HG03064 (cell line): Measurements from ENCODE around the gene ITM2B.
"Not testable (repeated sequence)": the region's sequence is repeated elsewhere in the genome, so short reads cannot be mapped to it uniquely, and the experiment has no call there.

Source experiments
- ATAC-seq: cut with Tn5 transposase; IDR thresholded peaks from one replicate; pipeline ENCODE4 v1.9.1; 2021; ENCODE audit warnings: low read depth; ENCODE audit not compliant: unreplicated experiment

Gene ITM2B

GRCh38 chr13:48222358-48223301, 10.4 kb upstream of the ITM2B start:
- no peak for ATAC-seq

GRCh38 chr13:48224701-48225100, 8.3 kb upstream of the ITM2B start:
- no peak for ATAC-seq

GRCh38 chr13:48230541-48230940, 2.5 kb upstream of the ITM2B start:
- no peak for ATAC-seq

- ATAC-seq = no peak
Measured at GRCh38 chr13:48231080-48231479, 1.9 kb upstream of the ITM2B start.

- no peak for ATAC-seq
Measured at GRCh38 chr13:48231933-48232332, 1.1 kb upstream of the ITM2B start.

GRCh38 chr13:48232420-48233045, 473 bp upstream of the ITM2B start:
- peak; percentile 14 for ATAC-seq

GRCh38 chr13:48233889-48234488, 983 bp downstream of the ITM2B start:
- ATAC-seq = no peak

GRCh38 chr13:48234566-48235340, 1.7 kb downstream of the ITM2B start:
- ATAC-seq = no peak

- no peak for ATAC-seq
Measured at GRCh38 chr13:48235341-48236135, 2.5 kb downstream of the ITM2B start.

GRCh38 chr13:48236528-48237353, 3.7 kb downstream of the ITM2B start:
- ATAC-seq = no peak

- not testable (repeated sequence) for ATAC-seq
Measured at GRCh38 chr13:48239369-48239768, 6.4 kb downstream of the ITM2B start.

GRCh38 chr13:48241651-48242050, 8.6 kb downstream of the ITM2B start:
- no peak for ATAC-seq

- ATAC-seq = no peak
Measured at GRCh38 chr13:48242677-48243076, 9.7 kb downstream of the ITM2B start.

- no peak for ATAC-seq
Measured at GRCh38 chr13:48244159-48244558, 11.2 kb downstream of the ITM2B start.

GRCh38 chr13:48246102-48246501, 13.1 kb downstream of the ITM2B start:
- no peak for ATAC-seq

GRCh38 chr13:48249018-48249417, 16.0 kb downstream of the ITM2B start:
- ATAC-seq = no peak

GRCh38 chr13:48251611-48252081, 18.6 kb downstream of the ITM2B start:
- no peak for ATAC-seq

GRCh38 chr13:48252176-48252575, 19.2 kb downstream of the ITM2B start:
- ATAC-seq = no peak

- no peak for ATAC-seq
Measured at GRCh38 chr13:48253849-48254248, 20.8 kb downstream of the ITM2B start.
